Measurements from ENCODE around the gene CCNQ.

DNA sequence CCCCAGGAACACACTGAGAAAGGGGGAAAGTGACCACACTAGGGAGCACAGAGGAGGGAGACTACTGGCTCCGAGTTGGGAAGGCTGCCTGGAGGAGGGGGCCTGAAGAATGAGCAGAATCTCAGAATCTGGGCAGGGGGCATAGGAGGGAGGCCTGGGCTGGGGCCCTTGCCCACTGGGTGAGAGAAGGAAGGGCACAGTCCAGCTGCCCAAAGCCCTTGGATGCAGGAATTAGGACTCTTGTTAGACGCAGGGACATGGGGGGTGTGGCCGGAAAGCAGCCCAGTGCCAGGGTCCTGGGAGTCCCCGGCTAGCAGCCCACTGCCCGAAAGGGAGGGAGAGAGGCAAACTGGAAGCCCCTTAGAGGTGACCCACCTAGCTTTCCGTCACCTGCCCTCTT is 46.2 kb upstream of the CCNQ start:
- TF ChIP-seq POLR2A (IDR thresholded peaks at IDR 0.05) (no peak), CTCF (IDR thresholded peaks at IDR 0.05) (no peak), POLR2AphosphoS5 (IDR thresholded peaks at IDR 0.05) (no peak)
